ENCODE data around the gene TLL2.

TLL2 gene

DNA sequence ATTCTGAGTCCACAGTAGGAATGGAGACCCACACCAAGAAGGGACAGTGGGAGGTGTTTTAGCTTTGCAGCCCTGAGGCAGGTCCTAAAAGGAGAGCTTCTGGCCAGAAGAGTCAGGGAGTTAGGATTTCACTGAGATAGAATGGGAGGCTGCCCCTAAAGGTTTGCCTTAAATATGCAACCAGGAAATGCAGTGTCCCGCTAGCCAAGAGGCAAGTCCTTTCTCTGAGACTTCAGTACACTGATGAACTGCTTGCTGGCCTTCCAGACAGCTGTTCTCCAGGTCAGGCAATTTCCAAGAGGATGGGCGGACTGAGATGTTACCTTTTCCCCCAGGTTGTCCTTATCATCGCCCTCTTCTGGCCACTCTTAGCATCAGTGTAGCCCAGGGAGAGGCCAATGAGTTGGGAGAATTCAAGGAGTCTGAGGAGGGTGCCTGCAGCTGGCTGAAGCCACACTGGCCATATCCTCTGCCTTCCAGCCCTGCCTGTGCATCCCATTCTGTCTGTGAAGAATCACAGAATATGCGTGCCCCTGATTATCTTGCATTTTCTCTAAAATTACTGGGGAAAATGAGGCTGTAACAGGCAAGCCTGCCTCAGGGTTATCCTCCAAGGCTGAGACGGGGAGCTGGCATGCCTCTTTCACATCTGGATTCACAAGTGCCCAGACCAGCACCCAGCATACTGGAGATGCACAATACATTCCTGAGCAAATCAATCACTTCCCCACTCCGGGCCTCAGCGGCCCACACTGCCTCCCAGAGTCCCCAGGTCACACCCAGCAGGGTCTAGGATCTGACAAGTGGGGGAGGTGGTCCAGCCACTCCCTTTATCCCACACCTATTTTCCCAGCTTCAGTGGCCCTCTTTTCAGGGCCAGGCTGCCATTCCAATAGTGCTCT is 2.4 kb downstream of the TLL2 start:
- DNase-seq = peak in 27 of 42 donors; percentile 17 to 75 (median 49)
- intact Hi-C loops (cut with DNase I) = loop anchor here (5.0 kb wide), 1 partner anchor 114 kb away; no protein-coding TSS in a partner anchor

DNA sequence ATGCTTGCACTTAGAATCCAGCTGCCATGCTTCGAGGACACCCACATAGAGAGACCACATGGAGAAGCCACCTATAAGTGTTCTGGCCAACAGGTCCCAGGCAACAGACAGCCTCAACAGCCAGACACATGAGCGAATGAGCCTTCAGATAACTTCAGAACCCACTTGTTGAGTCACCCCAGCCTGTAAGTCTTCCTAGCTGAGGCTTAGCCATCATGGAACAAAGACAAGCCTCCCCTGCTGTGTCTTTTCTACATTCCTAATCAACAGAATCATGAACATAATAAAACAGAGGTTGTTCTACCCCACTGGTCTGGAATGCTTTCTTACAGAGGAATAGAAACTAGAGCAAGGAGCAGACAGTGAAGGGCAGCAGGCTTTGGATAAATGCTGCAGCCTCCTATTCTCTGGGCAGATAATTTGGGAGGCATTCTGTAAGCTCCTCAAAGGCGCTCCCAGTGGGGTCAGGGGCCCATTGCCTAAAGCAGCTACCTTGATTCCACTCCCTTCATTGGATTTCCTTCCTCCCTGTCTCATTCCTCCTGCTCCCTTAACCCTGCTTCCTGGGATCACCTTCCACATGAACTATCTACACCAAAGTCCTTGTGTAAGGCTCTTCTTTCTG is 4.6 kb downstream of the TLL2 start:
- DNase-seq = no peak
- intact Hi-C loops (cut with DNase I) = no loop called here

- intact Hi-C loops (cut with DNase I) = no loop called here
- DNase-seq = no peak
Observed at GRCh38 chr10:96507044-96507443, 6.7 kb downstream of the TLL2 start.

- intact Hi-C loops (cut with DNase I) = no loop called here
- no peak for DNase-seq
Observed at GRCh38 chr10:96505150-96506136, 8.3 kb downstream of the TLL2 start.

DNA sequence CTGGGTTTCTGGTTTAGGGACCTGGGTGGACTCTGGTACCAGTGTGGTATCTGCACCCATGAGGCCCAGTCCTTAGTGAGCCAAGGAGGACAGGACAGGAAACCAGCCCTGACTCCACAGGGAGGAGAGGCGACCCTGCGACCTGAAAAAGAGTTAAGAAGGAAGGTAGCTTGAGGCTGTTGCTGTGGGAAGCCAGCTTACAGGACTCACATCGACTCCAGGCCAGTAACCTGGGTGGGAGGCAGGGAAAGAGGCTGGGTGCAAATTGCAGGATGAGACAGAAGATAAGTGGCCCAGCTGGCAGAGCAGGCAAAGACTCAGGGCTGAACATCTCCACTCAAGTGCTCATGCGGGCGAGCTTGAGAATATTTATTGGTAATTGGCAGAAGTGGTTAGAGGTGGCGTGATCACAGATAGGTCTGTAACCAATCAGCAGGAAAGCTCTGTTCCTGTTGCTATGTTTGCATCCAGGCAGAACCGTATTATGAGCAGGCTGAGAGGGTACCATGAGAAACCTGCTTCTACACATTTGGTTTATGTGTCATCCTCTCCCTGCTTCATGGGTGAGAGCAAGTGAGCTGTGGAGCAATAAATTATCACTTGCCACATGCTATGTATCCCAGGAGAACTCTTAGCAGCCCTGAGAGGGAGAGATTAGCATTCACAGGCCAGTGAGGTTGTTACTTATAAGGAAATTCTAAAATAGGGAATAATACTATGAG is 11.0 kb downstream of the TLL2 start:
- intact Hi-C loops (cut with DNase I) = no loop called here
- DNase-seq = no peak

- intact Hi-C loops (cut with DNase I) = no loop called here
- DNase-seq = peak in 1 of 42 donors; percentile 12
Observed at GRCh38 chr10:96501985-96502384, 11.7 kb downstream of the TLL2 start.

DNA sequence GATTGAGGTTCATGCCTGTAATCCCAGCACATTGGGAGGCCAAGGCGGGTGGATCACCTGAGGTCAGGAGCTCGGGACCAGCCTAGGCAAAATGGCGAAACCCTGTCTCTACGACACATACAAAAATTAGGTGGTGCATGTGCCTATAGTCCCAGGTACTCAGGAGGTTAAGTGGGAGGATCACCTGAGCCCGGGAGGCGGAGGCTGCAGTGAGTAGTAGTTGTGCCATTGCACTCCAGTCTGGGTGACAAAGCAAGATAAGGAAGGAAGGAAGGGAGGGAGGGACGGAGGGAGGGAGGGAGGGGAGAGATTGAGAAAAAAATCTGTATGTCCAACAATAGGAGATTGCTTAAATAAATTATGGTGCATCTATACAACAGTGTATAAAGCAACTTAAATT is 13.2 kb downstream of the TLL2 start:
- intact Hi-C loops (cut with DNase I) = no loop called here
- DNase-seq = peak in 2 of 42 donors; percentile 8 to 35

- intact Hi-C loops (cut with DNase I) = no loop called here
- DNase-seq = peak in 2 of 42 donors; percentile 14 to 33
Observed at GRCh38 chr10:96500050-96500449, 13.7 kb downstream of the TLL2 start.

DNA sequence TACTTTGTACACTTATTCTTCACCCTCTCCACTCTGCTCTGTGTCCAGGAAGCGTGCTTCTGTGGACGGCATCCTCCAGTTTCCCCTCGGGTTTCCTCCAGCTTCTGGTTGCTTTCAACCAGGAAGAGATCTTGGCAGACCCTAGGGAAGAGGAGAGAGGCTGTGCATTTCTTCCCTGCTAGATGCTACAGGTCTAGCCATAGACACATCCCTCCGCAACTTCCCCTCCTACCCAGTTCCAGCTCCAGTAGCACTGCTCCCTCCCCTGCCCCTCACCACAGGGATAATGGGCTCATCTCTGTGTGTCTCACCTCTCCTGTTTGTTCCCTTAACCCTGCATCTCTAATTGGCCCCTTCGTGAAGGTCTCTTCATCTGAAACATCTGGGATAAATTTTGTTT is 16.3 kb downstream of the TLL2 start:
- intact Hi-C loops (cut with DNase I) = no loop called here
- DNase-seq = peak in 2 of 42 donors; percentile 5 to 17

- peak in 2 of 42 donors; percentile 3 to 10 for DNase-seq
- intact Hi-C loops (cut with DNase I) = no loop called here
Observed at GRCh38 chr10:96496281-96496925, 17.3 kb downstream of the TLL2 start.

DNA sequence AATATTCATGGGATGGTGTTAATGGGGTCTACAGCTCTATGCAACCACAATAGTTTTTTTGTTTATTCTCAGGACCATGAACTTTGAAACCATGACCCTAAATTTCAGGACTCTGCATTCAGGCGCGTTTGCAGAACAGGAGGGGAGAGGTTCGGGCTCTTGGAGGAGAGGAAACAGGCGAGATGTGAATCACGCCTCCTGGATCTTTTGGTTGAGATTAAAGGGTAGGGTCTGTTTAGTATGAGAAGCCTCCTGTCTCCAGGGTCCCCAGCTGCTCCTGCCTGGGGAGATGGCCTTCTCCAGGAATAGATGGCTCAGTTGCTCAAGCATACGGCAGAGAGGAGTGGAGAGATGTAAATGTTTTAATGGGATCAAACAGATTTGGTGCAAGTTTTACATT is 18.2 kb downstream of the TLL2 start:
- DNase-seq = peak in 1 of 42 donors; percentile 15
- intact Hi-C loops (cut with DNase I) = no loop called here

- intact Hi-C loops (cut with DNase I) = no loop called here
- peak in 1 of 42 donors; percentile 10 for DNase-seq
Observed at GRCh38 chr10:96494694-96495093, 19.0 kb downstream of the TLL2 start.

- intact Hi-C loops (cut with DNase I) = no loop called here
- DNase-seq = peak in 1 of 42 donors; percentile 14
Observed at GRCh38 chr10:96493871-96494525, 19.7 kb downstream of the TLL2 start.

DNA sequence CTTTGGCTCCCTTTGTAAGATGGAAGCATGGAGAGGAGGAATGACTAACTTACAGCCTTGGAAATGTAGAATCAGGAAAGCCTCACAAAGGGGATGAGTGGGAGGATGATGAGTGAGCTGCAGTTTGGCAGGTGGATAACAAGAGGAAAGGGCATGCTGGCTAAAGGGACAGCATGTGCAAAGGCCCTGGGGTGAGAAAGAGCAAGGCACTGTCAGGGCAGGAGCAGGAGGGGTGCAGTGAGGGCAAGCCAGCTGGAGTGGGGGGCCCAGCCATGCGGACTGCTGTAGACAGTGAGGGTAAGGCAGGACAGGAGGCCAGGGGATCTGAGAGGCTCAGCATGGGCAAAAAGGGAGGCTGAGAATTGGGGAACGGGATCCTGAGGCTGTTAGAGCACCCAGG is 20.5 kb downstream of the TLL2 start:
- DNase-seq = no peak
- intact Hi-C loops (cut with DNase I) = no loop called here

DNA sequence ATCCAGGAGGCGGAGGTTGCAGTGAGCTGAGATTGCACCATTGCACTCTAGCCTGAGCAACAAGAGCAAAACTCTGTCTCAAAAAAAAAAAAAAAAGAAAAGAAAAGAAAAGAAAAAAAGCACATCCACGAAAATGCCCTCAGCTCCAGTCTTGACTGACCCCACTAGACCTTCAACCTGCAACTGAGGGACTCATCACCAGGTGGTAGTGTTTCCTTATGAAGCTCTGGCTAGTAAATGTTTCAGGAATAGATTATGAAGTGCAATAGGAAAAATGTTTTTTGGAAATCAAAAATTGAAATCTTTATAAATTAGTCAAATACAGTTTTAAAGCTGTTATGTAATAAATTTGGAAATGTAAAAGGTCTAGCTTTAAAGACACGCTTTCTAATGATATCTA is 22.4 kb downstream of the TLL2 start:
- intact Hi-C loops (cut with DNase I) = no loop called here
- no peak for DNase-seq

DNA sequence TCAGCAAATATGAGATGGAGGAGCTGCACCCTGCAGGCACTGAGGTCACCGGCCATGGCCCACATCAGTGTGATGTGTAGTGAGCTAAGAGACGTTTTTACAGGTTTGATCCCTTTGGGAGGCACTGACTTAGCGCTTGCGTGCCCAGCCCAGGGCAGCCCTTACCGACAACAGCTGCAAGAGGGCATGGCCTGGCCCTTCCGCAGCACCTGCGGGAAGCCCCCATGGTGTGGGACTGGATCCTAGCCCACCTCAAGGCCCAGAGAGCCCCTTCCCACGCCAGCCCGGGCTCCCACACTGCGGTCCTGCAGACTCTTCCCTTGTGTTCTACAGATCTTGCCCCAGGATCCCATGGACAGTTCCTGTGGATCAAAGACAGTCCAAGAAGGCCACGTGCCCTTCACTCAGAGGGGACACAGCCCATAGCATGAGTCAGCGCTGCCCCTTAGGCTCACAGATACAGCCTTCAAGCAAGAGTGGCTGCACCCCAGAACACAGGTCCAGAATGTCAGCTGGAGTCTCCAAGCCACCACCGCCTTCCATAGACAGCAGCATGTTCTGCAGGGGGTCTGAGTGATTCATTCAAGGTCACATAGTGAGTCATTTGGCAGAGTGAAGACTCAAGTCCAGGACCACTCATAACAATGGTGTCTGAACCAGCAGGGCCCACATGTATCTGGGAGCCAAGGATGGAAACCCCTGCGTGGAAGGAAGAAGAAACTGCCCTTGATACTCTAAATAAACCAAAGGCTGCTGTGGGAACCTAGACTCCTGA is 25.4 kb downstream of the TLL2 start:
- intact Hi-C loops (cut with DNase I) = no loop called here
- DNase-seq = no peak

Measured in head of caudate nucleus (tissue), 42 donors.